Measurements from ENCODE around the gene NAA60. TPM values are rescaled to one million over a fixed set of nuclear protein-coding genes. Genes with fewer than 3 reads are reported as not detected.
A peak's percentile ranks its signal among the peaks of the same experiment; 100 is the strongest.
"Not testable (repeated sequence)": the region's sequence is repeated elsewhere in the genome, so short reads cannot be mapped to it uniquely, and the experiment has no call there.

The NAA60 gene
- total RNA-seq, 1 donor from 2014 or later: 34.9 TPM

DNA sequence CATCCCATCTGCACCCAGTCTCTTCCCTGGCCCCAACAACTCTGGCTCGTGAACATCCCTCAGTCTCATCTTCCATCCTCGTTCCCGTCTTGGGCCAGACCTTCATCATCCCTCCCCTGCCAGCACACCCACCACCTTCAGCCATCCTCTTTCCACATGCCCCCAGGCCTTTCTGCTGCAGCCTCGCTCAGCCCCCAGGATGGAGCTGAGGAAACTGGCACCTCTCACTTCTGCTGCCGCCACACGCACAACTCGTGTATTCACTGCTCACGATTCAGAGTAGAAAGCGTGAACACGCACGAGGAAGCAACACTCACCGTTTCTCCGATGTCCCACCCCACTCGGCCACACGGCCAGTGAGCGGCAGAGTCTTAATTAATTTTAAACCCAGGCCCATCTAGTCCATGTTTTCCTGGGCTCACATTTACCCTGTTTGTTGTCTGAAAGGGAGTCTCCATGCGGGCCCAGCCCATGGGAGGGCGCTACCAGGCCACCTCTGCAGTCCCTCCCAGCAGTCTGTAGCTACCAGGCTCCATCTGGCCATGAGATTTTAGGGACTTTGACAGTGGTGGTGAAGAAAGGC lies 39.3 kb downstream of the NAA60 start:
- no peak for DNase-seq (ENCODE audit: low read depth)

DNA sequence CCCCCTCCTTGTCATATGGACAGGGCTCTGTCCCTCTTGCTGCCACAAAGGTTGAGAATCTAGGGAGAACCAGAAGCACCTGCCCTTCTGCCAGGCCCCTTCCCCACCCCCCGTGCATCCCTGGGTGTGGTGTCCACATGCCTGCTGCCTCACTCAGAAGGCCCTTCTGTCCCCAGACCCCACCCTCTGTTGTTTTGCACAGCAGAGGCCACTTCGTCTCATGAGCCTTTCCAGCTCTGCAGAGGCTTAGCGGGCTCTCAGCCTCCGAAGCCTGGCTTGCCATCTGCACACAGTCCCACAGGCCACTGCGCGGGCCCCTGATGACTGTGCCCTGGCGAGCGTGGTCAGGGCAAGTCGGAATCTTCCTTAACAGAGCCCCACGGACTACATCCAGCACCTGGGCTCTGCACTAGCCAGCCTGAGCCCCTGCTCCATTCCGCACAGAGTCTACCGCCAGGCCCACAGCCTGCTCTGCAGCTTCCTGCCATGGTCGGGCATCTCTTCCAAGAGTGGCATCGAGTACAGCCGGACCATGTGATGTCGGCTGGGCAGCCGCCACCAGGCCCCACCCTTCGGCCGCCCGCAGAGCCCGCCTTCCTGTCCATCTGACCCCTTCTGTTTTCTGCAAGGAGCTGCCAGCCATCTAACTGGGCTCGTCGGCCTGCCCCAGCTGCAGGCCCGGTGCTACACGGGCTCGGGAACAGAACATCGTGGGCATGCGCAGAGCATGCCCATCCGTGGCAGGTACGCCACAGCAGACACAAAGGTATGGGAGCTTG lies 41.0 kb downstream of the NAA60 start:
- DNase-seq (ENCODE audit: low read depth): no peak

DNA sequence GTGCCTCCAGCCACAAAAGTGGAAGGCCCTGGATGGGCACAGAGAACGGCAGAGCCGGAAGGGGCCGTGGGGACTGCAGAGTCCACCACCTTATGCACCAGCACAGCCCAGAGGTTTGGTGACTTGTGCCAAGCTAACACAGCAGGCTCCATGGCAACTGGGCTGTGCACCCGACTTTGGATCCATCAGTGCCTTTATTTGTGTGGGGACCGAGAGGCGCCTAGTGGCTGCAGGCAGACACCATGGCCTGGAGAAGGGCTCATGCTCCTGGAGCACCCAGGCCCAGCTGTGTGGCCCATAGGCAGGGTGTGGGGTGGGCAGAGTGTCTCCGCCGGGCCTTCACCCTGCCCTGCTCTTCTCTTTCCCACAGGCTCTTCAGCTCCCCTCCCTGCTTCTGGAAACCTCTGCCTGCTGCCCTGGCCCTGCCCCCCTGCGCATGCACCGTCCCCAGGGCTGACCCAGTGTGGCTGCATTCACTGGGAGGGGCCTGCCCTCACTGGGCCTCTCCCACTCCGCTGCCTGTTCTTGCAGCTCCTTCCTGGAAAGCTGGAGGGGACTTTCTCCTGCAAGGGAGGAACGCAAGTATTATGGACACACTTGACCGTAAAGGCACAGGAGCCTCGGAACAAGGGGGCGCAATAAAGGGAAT lies 41.7 kb downstream of the NAA60 start:
- no peak for DNase-seq (ENCODE audit: low read depth)

DNA sequence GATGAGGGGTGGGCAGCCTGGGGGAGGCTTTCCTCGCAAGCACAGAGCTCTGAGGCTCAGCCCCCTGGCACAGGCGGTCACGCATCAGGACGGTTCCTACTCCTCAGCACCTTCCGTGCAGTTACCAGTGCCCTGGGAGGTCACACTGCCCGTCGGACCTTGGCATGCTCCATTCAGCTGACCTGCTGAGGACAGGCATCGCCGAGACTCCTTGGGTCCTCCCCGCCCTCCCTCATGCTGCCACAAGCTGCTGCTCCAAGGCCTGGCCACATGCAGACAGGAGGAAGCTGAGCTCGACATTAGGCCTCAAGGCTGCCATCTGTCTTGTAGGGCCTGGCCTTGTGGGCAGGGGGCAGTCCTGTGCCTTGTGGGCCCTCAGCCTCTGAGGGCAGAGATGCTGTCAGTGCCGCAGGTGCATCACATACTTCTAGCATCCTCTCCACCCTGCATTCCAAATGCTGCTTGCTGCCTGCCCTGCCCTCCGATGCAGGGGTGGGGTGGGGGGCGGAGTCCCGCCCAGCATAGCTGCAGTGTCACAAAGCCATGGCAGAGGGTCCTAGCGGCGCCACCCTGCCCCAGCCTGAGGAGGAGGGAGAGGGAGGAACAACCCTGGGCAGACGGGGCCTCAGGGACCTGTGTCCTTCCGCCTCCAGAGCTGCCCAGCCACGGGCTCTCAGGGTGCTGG lies 42.5 kb downstream of the NAA60 start:
- no peak for DNase-seq (ENCODE audit: low read depth)

- DNase-seq (ENCODE audit: low read depth): no peak
These were observed 43.2 kb downstream of the NAA60 start for GRCh38 chr16:3486506-3487215.

DNA sequence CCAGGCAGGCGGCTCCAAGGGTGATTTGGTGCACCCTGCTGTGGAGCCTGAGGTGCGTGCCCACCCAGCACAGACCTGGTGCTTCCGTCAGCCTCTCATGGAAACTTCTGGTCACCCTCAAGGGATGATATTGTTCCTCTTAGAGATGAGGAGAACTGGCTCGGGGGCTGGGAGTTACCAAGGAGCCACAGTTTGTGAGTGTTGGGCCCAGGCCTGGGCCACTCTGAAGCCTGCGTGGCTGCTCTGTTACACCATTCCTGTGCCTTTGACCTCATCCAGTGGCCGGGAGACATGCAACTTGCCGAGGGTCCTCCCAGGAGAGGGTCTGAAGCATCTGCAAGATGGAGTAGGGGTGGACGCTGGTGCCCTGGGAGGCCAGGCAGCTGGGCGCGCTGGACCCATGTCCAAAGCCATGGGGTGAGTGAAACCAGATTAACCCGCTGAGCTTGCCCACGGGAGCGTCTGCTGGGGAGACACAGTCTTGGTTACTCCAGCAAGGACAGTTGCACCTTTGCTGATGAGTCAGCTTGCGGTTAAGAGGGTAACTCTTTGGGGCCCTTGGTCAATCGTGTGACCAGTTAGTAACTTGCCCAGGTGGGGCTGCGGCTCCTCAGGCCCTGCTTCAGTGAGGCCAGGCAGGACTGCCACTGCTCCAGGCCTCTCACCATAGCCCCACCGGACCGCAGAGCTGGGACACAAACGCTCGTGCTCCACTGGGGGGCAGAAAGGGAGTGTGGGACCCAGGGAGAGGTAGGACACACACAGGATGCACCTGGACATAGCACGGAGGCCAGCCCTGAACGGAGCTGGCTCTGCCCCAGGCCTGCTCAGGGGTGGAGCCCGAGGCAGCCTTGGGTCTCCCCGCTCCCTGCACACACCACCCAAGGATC lies 44.3 kb downstream of the NAA60 start:
- DNase-seq (ENCODE audit: low read depth): no peak

DNA sequence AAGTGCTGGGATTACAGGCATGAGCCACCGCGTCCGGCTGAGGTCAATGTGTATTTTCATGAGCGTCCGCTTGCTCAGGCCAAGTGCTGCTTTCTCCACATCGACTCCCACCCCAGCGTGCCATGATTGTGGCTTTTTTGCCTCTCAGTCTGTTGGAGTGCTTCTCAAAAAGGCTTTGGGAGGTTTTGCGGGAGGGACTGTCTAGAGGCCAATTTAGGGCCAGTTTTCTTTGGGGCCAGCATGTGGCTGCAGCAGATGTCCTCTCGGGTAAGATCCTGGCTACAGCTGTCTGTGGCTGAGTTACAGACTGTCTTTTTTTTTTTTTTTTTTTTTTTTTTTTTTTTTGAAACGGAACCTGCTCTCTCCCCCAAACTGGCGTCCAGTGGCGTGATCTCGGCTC lies 45.3 kb downstream of the NAA60 start:
- DNase-seq (ENCODE audit: low read depth): no peak

DNA sequence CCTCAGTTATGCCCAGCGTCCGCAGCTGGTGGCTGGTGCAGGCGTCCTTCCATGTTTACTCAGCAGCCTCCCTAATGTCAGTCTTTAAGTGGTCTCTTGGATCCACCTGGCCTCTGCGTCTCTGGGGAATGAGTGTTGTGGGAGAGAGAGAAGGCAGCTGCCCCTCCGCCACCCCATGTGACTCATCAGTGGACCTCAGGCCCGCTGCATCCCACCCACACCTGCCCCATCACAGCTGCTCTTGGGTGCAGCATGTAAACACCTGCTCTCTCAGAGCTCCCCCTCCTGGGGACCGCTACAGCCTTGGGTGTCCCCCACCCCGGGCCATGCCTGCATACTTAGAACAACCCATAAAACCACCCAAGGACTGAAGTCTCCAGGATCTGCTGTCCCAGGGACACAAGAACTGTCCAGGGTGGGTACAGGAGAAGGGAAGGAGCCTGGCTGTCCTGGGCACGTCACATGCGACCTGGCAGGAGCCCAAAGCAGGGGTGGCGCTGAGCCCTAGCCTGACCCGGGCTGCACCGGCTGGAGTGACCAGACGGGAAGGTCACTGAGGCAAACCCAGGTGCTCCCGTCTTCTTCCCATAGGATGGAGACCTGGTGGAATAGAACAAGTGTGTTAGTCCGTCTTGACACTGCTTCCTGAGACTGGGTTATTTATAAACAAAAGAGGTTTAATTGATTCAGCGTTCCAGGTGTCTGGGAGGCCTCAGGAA lies 47.6 kb downstream of the NAA60 start:
- DNase-seq (ENCODE audit: low read depth): no peak

- no peak for DNase-seq (ENCODE audit: low read depth)
These were observed 48.9 kb downstream of the NAA60 start for GRCh38 chr16:3492356-3492755.

GRCh38 chr16:3494386-3494973 lies 51.0 kb downstream of the NAA60 start:
- no peak for DNase-seq (ENCODE audit: low read depth)

DNA sequence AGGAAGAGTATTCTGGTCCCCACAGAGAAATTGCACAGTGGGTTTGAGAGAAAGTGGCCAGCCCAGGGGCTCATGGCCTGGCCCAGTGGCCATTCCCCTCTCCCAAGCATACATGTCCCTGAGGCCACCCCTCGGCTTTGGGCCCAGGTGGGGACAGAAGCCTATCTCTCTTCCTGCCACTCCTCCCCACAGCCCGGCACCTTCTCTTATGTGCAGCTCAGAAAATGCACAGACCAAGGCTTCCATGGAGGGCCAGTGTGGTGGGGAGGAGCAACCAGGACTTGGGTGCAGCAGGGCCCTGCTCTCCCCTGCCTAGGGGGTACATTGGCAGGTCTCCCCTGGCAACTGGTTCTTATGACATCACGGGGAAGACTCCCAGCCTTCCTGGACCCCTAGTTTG lies 51.7 kb downstream of the NAA60 start, which contains the start of gene C16orf90:
Gene C16orf90 (minus strand): TSS at position 314 of the 400 bp plus-strand sequence. CDS start 68 bp downstream, at position 246.
- DNase-seq (ENCODE audit: low read depth): no peak

DNA sequence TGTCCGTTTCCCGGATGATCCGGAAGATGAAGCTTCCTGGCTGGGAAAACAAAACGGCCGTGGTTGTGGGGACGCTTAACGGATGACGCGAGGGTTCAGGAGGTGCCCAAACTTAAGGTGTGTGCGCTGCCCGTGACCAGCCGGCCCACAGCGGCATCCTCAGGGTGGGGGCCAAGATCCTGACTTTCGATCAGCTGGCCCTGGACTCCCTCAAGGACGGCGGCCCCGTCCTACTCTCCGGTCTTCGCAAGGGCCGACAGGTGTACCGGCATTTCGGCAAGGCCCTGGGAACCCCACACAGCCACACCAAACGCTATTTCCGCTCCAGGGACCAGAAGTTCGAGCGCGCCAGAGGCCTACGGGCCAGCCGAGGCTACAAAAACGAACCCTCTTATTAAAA lies 52.9 kb downstream of the NAA60 start:
- no peak for DNase-seq (ENCODE audit: low read depth)

- DNase-seq (ENCODE audit: low read depth): no peak
These were observed 54.3 kb downstream of the NAA60 start for GRCh38 chr16:3497771-3498170.

- DNase-seq (ENCODE audit: low read depth): no peak
These were observed 55.5 kb downstream of the NAA60 start for GRCh38 chr16:3498988-3499387.

DNA sequence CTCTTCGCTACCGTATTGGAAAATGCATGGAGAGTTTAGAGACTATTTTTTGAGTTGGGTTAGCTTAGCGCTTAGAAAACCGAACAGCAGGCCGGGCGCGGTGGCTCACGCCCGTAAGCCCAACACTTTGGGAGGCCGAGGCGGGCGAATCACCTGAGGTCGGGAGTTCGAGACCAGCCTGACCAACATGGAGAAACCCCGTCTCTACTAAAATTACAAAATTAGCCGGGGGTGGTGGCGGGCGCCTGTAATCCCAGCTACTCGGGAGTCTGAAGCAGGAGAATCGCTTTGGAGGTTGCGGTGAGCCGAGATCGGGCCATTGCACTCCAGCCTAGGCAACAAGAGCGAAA lies 57.9 kb downstream of the NAA60 start:
- DNase-seq (ENCODE audit: low read depth): not testable (repeated sequence)

- no peak for DNase-seq (ENCODE audit: low read depth)
These were observed 58.4 kb downstream of the NAA60 start for GRCh38 chr16:3501783-3502400.

GRCh38 chr16:3503523-3503922 lies 60.0 kb downstream of the NAA60 start:
- peak; percentile 16 for DNase-seq (ENCODE audit: low read depth)

- no peak for DNase-seq (ENCODE audit: low read depth)
These were observed 65.3 kb downstream of the NAA60 start for GRCh38 chr16:3508736-3509135.

- DNase-seq (ENCODE audit: low read depth): peak; percentile 52
These were observed 66.0 kb downstream of the NAA60 start for GRCh38 chr16:3509470-3509928.

Measured in renal cortical epithelial cell (primary cell).